ENCODE results near the gene DAAM2.

GRCh38 chr6:39897698-39898097 is 105.5 kb downstream of the DAAM2 start:
- TF ChIP-seq EZH2phosphoT487 (IDR thresholded peaks at IDR 0.05; ENCODE audit: insufficient read depth, low read depth) (no peak), EZH2 (IDR thresholded peaks at IDR 0.05; ENCODE audit: insufficient read depth, poor library complexity, severe bottlenecking) (no peak)

Measured in GM23248 (cell line).